ENCODE results near the gene C1orf115. TPM values are rescaled to one million over a fixed set of nuclear protein-coding genes. Genes with fewer than 3 reads are reported as not detected.
A peak's percentile ranks its signal among the peaks of the same experiment; 100 is the strongest.
"Not testable (repeated sequence)": the region's sequence is repeated elsewhere in the genome, so short reads cannot be mapped to it uniquely, and the experiment has no call there.

Gene C1orf115
- total RNA-seq, 1 donor from 2014 or later = 7.5 TPM

DNA sequence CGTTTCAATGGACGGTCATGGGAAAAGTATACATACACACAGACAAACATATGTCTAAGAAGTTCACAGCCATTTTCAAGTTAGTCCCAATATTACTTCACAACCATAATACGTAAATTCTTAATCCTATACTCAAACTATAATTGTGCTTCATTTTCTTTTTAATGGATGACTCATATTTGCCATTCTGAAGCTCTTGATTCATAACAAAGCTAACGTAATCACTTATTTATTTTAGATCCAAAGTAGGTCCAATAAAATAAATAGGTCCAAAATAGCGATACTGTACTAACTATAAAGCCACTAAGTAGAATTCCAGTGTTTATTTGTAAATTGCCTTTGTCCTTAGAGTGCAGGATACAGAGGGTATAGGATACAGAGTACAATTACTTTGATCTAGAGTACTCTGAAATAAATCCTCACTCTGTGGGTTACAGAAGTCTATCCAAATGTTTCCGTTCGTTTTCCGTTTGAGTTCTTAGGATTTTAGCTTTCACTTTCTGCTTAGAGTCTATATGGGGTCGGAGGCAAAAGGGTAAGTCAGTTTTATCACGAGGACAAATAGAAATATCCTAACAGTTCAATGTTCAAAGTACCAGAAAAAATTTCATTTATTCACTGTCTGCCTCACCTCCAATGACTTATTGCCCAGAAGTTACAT lies 8.8 kb upstream of the C1orf115 start:
- Mint-ChIP-seq H3K4me3 (no peak overlapping the region), H3K36me3 (no peaks in the 10 kb centered on the region), H3K4me1 (ENCODE audit: unreplicated experiment) (no peaks in the 10 kb centered on the region), H3K27ac (no peak overlapping the region), H3K27me3 (no peaks in the 10 kb centered on the region), H3K9me3 (no peaks in the 10 kb centered on the region)
- TF ChIP-seq, protein P1, sequence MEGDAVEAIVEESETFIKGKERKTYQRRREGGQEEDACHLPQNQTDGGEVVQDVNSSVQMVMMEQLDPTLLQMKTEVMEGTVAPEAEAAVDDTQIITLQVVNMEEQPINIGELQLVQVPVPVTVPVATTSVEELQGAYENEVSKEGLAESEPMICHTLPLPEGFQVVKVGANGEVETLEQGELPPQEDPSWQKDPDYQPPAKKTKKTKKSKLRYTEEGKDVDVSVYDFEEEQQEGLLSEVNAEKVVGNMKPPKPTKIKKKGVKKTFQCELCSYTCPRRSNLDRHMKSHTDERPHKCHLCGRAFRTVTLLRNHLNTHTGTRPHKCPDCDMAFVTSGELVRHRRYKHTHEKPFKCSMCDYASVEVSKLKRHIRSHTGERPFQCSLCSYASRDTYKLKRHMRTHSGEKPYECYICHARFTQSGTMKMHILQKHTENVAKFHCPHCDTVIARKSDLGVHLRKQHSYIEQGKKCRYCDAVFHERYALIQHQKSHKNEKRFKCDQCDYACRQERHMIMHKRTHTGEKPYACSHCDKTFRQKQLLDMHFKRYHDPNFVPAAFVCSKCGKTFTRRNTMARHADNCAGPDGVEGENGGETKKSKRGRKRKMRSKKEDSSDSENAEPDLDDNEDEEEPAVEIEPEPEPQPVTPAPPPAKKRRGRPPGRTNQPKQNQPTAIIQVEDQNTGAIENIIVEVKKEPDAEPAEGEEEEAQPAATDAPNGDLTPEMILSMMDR (conservative IDR thresholded peaks at IDR 0.05) = no peak
- no peak for DNase-seq (ENCODE audit: extremely low spot score, unreplicated experiment)

DNA sequence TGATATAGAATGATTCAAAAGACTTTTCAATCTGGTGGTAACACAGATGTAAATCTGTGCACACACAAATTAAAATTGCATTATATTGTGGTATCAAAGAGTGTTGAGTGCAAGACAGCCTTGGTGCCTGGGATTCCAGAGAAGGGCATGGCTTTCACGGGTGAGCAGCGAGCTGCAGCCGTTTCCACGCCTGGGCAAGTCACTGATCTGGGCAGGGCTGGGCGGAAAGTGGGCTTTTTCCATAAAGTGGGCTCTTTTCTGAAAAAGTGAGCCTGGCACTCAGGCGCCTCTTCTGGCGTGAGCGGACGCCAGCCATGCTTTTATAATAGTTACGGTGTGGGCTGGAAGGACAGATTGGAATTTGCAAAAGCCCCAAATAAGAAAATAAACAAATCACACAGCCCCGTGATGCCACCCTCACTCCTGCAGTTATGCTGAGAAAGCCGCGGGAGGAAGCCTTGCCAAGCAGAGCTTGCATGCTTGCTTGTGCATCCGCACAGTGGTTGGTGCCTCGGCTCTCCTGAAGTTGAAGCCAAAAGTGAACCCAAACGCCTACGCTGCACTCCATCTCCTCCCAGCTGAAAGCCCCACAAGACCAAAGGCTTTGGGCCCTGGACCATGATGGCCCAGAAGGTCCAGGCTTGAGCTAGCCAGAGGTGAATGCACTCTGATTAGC lies 7.1 kb upstream of the C1orf115 start:
- no peaks in the 10 kb centered on the region for H3K36me3 Mint-ChIP-seq

DNA sequence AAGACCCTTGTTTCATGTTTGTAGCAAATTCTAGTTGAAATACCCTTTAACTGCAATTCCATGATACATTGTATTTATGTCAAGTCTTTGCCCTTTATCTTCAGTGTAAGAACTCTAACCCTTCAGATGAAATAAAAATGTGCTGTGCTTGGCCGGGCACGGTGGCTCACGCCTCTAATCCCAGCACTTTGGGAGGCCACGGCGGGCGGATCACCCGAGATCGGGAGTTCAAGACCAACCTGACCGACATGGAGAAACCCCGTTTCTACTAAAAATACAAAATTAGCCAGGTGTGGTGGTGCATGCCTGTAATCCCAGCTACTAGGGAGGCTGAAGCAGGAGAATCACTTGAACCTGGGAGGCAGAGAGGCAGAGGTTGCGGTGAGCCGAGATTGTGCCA lies 6.4 kb upstream of the C1orf115 start:
- H3K27ac Mint-ChIP-seq; H3K36me3 Mint-ChIP-seq; H3K4me3 Mint-ChIP-seq; H3K9me3 Mint-ChIP-seq; H3K27me3 Mint-ChIP-seq; DNase-seq (ENCODE audit: extremely low spot score, unreplicated experiment); H3K4me1 Mint-ChIP-seq (ENCODE audit: unreplicated experiment): not testable (repeated sequence)

More for the DNA sequence above, 7.1 kb upstream of the C1orf115 start:
- no peak overlapping the region for H3K4me3 Mint-ChIP-seq
- no peaks in the 10 kb centered on the region for H3K4me1 Mint-ChIP-seq (ENCODE audit: unreplicated experiment)
- no peak overlapping the region for H3K27ac Mint-ChIP-seq
- H3K9me3 Mint-ChIP-seq = no peaks in the 10 kb centered on the region
- no peaks in the 10 kb centered on the region for H3K27me3 Mint-ChIP-seq
- no peak for DNase-seq (ENCODE audit: extremely low spot score, unreplicated experiment)
- TF ChIP-seq, protein P1 (conservative IDR thresholded peaks at IDR 0.05) = no peak

- no peak overlapping the region for H3K4me3 Mint-ChIP-seq
- no peaks in the 10 kb centered on the region for H3K9me3 Mint-ChIP-seq
- no peak overlapping the region for H3K27ac Mint-ChIP-seq
- no peaks in the 10 kb centered on the region for H3K36me3 Mint-ChIP-seq
- H3K27me3 Mint-ChIP-seq = peaks cover 3% of the 10 kb centered on the region
- H3K4me1 Mint-ChIP-seq (ENCODE audit: unreplicated experiment) = peaks cover 3% of the 10 kb centered on the region
- DNase-seq (ENCODE audit: extremely low spot score, unreplicated experiment) = no peak
- TF ChIP-seq, protein P1 (conservative IDR thresholded peaks at IDR 0.05) = no peak
These were observed 5.3 kb upstream of the C1orf115 start for GRCh38 chr1:220684890-220685289.

DNA sequence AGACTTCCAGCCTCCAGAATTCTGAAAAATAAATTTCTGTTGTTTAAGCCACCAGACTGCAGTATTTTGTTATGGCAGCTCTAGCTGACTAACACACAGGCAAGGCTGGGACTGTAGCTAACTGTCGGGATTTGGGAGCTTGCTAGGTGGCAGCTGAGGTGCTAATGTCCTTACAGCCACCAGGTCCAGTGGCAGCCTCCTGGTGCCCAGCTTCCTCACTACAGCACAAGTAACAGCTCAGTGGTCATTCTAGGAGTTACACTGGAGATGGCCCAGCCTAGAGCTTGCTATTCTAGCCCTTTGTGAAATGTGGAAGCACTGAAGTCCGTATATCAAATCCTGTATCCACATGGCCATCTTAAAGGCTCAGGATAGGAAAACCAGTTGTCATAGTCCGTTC lies 4.3 kb upstream of the C1orf115 start:
- Mint-ChIP-seq H3K36me3 (no peaks in the 10 kb centered on the region), H3K9me3 (no peaks in the 10 kb centered on the region), H3K27ac (no peak overlapping the region), H3K4me1 (ENCODE audit: unreplicated experiment) (peaks cover 4% of the 10 kb centered on the region), H3K27me3 (peaks cover 6% of the 10 kb centered on the region), H3K4me3 (no peak overlapping the region)
- no peak for DNase-seq (ENCODE audit: extremely low spot score, unreplicated experiment)
- TF ChIP-seq, protein P1 (conservative IDR thresholded peaks at IDR 0.05) = peak; percentile 23

DNA sequence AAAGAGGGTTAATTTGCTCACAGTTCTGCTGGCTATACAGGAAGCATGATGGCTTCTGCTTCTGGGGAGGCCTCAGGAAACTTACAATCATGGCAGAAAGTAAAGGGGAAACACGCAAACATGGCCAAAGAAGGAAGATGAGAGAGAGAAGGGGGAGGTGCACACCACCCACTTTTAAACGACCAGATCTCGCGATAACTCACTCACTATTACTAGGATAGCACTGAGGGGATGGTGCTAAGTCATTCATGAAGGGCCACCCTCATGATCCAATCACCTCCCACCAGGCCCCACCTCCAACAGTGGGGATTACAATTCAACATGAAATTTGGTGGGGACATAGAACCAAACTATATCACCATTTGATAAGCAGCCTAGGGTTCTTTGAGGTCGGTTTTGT lies 2.4 kb upstream of the C1orf115 start:
- H3K27ac Mint-ChIP-seq = no peak overlapping the region
- peaks cover 25% of the 10 kb centered on the region for H3K27me3 Mint-ChIP-seq
- no peak overlapping the region for H3K4me3 Mint-ChIP-seq
- H3K9me3 Mint-ChIP-seq = no peaks in the 10 kb centered on the region
- H3K4me1 Mint-ChIP-seq (ENCODE audit: unreplicated experiment) = peaks cover 9% of the 10 kb centered on the region
- no peaks in the 10 kb centered on the region for H3K36me3 Mint-ChIP-seq
- no peak for DNase-seq (ENCODE audit: extremely low spot score, unreplicated experiment)
- TF ChIP-seq, protein P1 (conservative IDR thresholded peaks at IDR 0.05) = no peak

Measured in type B pancreatic cell (in vitro differentiated cells).